Stomach smooth muscle (tissue), 2 donors: ENCODE measurements around the gene ATG13.
A peak's percentile ranks its signal among the peaks of the same experiment; 100 is the strongest.

ENCODE experiments used
- H3K27ac ChIP-seq: one replicate; pipeline ENCODE4 v1.7.0; 2013; ENCODE audit warnings: mild to moderate bottlenecking, low read length, inconsistent platforms
- H3K27me3 ChIP-seq, 2 donors: one replicate each; pipeline ENCODE4 v1.7.0; 2013; ENCODE audit warnings: low read length in 2 of 2; ENCODE audit not compliant: insufficient read depth in 2 of 2, control insufficient read depth in 1 of 2
- H3K36me3 ChIP-seq, 2 donors: one replicate each; pipeline ENCODE4 v1.7.0; 2013; ENCODE audit warnings: low read length in 2 of 2; ENCODE audit not compliant: control insufficient read depth in 2 of 2, insufficient read depth in 2 of 2
- H3K4me1 ChIP-seq: one replicate; pipeline ENCODE4 v1.7.0; 2013; ENCODE audit warnings: low read length; ENCODE audit not compliant: control insufficient read depth, insufficient read depth
- H3K4me3 ChIP-seq, 2 donors: one replicate each; pipeline ENCODE4 v1.7.0; 2013; ENCODE audit warnings: low read length in 2 of 2
- H3K9ac ChIP-seq, 2 donors: one replicate each; pipeline ENCODE4 v1.7.0; 2013; ENCODE audit warnings: low read length in 2 of 2, mild to moderate bottlenecking in 1 of 2
- H3K9me3 ChIP-seq, 2 donors: one replicate each; pipeline ENCODE4 v1.7.0; 2013; ENCODE audit warnings: low read length in 2 of 2; ENCODE audit not compliant: control insufficient read depth in 2 of 2
- donor health status: healthy.
- donor health status: Pancreatic carcinoma.

The ATG13 gene

DNA sequence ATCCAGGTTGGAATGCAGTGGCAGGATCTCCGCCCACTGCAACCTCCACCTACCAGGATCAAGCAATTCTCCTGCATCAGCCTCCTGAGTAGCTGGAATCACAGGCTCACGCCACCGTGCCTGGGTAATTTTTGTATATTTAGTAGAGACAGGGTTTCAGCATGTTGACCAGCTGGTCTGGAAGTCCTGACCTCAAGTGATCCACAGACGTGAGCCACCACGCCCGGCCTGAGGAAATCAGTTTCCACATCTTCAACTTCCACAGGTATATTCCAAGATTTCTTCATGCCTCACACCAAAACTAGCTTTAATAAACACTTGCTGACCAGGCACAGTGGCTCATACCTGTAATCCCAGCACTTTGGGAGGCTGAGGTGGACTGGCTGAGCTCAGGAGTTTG is 8.0 kb upstream of the ATG13 start:
- Histone ChIP-seq H3K4me3 (no peak overlapping the region), H3K36me3 (no peaks in the 10 kb centered on the region), H3K27ac (no peak overlapping the region), H3K27me3 (no peaks in the 10 kb centered on the region), H3K4me1 (no peaks in the 10 kb centered on the region), H3K9me3 (no peaks in the 10 kb centered on the region), H3K9ac (no peak overlapping the region)

DNA sequence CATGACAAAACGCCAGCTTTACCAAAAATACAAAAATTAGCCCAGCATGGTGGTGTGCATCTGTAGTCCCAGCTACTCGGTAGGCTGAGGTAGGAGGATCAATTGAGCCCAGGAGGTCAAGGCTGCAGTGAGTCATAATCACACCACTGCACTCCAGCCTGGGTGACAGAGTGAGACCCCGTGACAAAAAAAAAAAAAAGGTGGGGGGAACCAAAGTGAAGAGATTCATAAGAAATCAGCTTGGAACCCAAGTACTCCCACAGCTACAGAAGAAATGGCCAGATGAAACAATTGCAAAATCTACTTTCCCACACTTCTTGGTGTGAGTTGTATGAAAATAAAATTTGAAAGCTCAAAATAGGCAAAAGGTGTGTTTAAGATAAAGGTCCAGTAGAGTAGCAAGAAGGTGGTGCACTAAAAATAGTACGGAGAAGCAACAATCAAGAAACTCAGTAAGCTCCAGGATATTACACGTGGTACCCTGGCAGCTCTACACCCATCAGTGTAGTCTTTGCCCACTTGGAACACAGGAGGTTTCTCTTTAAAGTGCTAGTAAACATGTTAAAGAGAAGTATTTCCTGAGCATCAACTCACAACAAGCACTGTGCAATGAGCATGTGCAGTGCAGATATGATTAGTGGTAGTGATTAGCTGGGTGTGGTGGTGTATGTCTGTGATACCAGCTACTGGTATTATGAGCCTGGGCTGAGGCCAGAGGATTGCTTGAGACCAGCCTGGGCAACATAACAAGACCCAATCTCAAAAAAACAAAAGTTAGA is 5.6 kb upstream of the ATG13 start:
- Histone ChIP-seq H3K27me3 (no peaks in the 10 kb centered on the region), H3K9ac (no peak overlapping the region), H3K4me1 (peaks cover 7% of the 10 kb centered on the region), H3K9me3 (no peaks in the 10 kb centered on the region), H3K36me3 (no peaks in the 10 kb centered on the region), H3K4me3 (no peak overlapping the region), H3K27ac (no peak overlapping the region)

DNA sequence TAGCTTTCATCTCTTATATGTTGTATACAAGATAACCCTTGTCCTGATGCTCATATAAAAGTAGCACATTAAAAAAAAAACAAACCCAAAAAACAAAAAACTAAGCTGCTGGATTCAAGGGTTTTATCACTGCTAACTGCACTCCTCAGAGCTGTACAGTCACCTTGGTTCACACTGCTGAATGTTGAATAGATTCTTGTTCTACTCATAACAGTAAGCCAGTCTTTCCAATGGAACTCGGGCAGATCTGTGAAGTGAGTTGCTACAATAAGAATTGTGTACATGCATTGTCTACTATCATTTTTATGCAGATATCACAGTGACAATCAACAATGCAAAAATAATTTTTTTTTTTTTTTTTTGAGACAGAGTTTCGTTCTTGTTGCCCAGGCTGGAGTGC is 5.0 kb upstream of the ATG13 start:
- H3K36me3 ChIP-seq = no peaks in the 10 kb centered on the region
- no peak overlapping the region for H3K9ac ChIP-seq
- no peak overlapping the region for H3K4me3 ChIP-seq
- no peaks in the 10 kb centered on the region for H3K27me3 ChIP-seq
- H3K4me1 ChIP-seq = peaks cover 9% of the 10 kb centered on the region
- no peaks in the 10 kb centered on the region for H3K9me3 ChIP-seq
- no peak overlapping the region for H3K27ac ChIP-seq

DNA sequence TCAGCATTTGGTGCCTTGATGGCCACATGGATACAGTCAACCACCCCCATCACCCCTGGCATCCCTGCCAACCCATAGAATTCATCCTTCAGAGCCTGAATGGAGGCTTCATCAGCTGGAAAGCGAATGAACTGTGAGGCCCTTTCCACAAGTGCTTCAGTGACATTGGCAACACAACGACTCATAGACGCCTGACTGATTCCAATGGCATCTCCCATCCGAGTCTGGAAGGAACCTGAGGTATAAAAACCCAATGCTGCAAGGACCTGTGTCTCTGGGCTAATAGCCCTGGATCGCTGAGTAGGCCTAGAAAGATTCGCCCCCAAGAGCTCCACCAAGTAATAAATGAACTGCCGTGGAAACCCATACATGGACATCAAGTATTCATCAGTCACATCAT is 1.6 kb upstream of the ATG13 start:
- no peak overlapping the region for H3K27ac ChIP-seq
- H3K36me3 ChIP-seq = peaks cover 0 to 2% of the 10 kb centered on the region in 2 donors
- H3K27me3 ChIP-seq = no peaks in the 10 kb centered on the region
- no peaks in the 10 kb centered on the region for H3K9me3 ChIP-seq
- no peak overlapping the region for H3K9ac ChIP-seq
- H3K4me3 ChIP-seq = no peak overlapping the region
- peaks cover 25% of the 10 kb centered on the region for H3K4me1 ChIP-seq

DNA sequence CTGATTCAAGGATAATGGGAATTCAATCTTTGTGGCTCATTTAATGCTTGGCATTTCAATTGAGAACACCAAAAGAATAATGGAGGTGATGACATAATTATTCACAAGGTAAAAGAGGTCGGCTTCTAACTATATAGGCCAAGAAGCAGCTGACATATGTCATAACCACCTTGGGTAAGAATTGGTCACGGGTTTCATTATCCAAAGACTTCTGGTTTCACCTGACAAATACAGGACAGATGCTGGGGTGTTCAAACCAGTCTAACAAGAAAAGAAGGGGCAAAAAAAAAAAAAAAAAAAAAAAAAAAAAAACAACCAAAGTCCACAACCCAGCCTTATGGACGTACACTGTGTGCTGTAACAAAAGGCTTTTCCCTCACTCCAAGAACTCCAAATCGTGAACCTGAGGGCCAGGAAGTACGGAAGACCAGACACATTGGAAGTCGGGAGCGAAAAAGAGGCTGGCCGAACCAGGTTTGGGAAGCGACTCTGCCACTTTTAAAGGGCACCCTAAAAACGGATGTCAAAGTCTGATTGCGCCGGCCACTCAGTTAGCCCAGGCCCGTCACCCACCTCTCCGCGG is 711 bp upstream of the ATG13 start:
- Histone ChIP-seq H3K27ac (peak overlapping the region; percentile 94), H3K36me3 (peaks cover 0 to 6% of the 10 kb centered on the region in 2 donors), H3K4me1 (peaks cover 25% of the 10 kb centered on the region), H3K9ac (peak overlapping the region; percentile 80 to 97), H3K27me3 (no peaks in the 10 kb centered on the region), H3K4me3 (peak overlapping the region; percentile 94 to 99), H3K9me3 (no peaks in the 10 kb centered on the region)

DNA sequence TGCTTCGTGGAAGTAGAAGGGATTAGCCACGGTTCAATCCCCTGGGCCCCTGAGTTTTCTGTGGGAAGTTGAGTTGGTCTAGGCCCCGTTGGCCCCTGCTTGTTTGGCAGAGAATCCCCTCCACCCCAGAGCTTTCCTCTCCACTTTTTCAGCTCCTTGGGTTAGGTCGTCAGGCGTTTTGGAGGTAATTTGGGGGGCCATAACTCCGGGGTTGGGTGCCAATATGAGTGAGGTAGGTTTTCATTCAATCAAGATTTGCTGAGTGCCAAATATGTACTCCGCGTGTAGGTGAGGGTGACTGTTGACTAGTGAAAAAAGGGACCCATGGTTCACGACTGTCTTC is 590 bp downstream of the ATG13 start:
- peak overlapping the region; percentile 94 to 99 for H3K4me3 ChIP-seq
- H3K9me3 ChIP-seq = no peaks in the 10 kb centered on the region
- H3K4me1 ChIP-seq = peaks cover 25% of the 10 kb centered on the region
- H3K36me3 ChIP-seq = peaks cover 0 to 7% of the 10 kb centered on the region in 2 donors
- H3K9ac ChIP-seq = peak overlapping the region; percentile 80 to 97
- H3K27ac ChIP-seq = peak overlapping the region; percentile 94
- H3K27me3 ChIP-seq = no peaks in the 10 kb centered on the region

DNA sequence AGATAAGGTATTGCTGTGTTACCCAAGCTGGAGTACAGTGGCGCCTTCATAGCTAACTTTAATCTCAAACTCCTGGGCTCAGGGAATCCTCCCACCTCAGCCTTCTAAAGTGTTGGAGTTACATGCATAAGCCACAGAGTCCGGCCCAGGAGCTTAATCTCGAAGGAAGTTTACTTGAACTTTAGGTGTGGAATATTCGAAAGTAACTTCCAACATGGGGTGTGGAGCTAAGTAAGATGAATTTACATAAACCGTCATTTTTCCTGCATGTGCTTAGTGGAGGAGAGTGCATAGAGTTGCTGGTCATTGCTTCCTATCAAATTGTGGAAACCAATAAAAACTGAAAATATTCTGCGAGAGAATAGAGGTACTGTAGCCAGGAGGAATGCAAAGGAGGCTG is 1.5 kb downstream of the ATG13 start:
- H3K9ac ChIP-seq = no peak overlapping the region
- H3K36me3 ChIP-seq = peaks cover 0 to 7% of the 10 kb centered on the region in 2 donors
- peaks cover 25% of the 10 kb centered on the region for H3K4me1 ChIP-seq
- no peaks in the 10 kb centered on the region for H3K9me3 ChIP-seq
- H3K4me3 ChIP-seq = peak overlapping the region in 1 of 2 donors; percentile 99
- no peak overlapping the region for H3K27ac ChIP-seq
- no peaks in the 10 kb centered on the region for H3K27me3 ChIP-seq

DNA sequence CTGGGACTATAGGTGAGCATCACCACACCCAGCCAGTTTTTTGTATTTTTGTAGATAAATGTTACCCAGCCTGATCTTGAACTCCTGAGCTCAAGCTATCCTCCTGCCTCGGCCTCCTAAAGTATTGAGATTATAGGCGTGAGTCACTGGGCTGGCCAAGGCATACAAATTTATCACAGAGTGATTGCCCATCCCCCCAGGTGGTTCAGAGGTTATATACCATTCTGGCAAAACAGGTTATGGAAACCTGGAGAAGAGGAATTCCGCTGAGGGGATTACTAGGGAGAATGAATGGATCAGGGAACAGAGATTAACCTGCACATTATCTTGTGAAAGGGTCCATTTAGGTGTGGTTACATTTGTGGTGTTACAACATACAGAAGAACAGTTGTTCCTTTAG is 8.1 kb downstream of the ATG13 start:
- no peaks in the 10 kb centered on the region for H3K4me1 ChIP-seq
- H3K4me3 ChIP-seq = no peak overlapping the region
- no peak overlapping the region for H3K27ac ChIP-seq
- no peaks in the 10 kb centered on the region for H3K27me3 ChIP-seq
- H3K36me3 ChIP-seq = peaks cover 5 to 21% of the 10 kb centered on the region in 2 donors
- H3K9ac ChIP-seq = no peak overlapping the region
- no peaks in the 10 kb centered on the region for H3K9me3 ChIP-seq

DNA sequence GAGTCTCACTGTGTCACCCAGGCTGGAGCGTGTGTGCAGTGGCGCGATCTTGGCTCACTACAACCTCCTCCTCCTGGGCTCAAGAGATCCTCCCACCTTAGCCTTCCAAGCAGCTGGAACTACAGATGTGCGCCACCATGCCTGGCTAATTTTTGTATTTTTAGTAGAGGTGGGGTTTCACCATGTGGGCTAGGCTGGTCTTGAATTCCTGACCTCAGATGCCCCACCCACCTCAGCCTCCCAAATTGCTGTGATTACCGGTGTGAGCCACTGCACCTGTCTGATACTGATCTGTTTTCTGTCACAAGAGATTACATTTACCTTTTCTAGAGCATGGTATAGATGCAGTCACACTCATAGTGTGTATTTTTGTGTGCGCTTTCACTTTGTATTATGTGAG is 11.6 kb downstream of the ATG13 start:
- no peak overlapping the region for H3K4me3 ChIP-seq
- no peaks in the 10 kb centered on the region for H3K9me3 ChIP-seq
- H3K27ac ChIP-seq = no peak overlapping the region
- no peak overlapping the region for H3K9ac ChIP-seq
- peaks cover 14 to 17% of the 10 kb centered on the region in 2 donors for H3K36me3 ChIP-seq
- H3K27me3 ChIP-seq = no peaks in the 10 kb centered on the region
- H3K4me1 ChIP-seq = no peaks in the 10 kb centered on the region

DNA sequence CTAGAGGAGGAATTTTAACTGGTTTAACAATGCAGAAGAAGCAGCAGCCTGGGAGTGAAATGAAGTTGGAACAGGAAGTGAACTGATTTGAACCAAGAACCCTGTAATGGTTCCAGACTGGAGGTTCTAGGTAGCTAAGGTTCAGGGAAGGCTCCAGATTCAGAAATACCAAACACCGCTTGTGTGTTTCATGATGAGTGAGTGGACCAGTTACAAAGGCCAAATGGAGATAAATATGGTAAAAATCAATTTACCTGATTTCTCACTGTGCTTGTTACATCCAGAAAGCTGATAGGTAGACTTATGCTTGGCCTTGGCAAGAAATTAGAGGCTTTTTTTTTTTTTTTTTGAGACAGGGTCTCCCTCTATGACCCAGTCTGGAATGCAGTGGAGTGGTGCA is 12.9 kb downstream of the ATG13 start:
- H3K36me3 ChIP-seq = peaks cover 14 to 15% of the 10 kb centered on the region in 2 donors
- no peak overlapping the region for H3K4me3 ChIP-seq
- no peak overlapping the region for H3K9ac ChIP-seq
- no peaks in the 10 kb centered on the region for H3K4me1 ChIP-seq
- H3K27me3 ChIP-seq = no peaks in the 10 kb centered on the region
- H3K27ac ChIP-seq = no peak overlapping the region
- no peaks in the 10 kb centered on the region for H3K9me3 ChIP-seq

DNA sequence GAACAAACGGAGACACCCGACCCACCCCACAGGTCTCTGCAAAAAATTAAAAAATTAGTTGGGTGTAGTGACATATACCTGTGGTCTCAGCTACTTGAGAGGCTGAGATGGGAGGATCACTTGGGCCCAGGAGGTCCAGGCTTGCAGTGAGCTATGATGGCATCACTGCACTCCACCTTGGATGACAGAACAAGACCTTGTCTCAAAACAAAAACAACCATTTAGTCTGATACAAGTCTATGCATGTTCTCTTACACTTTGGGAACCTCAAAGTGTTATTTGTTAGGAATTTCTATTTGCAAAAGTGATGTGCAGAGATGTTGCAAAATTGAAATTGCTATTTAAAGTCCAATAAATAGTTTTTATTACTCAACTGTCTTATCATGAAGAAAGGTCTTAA is 14.3 kb downstream of the ATG13 start:
- Histone ChIP-seq H3K36me3 (peaks cover 8 to 9% of the 10 kb centered on the region in 2 donors), H3K9ac (no peak overlapping the region), H3K27me3 (no peaks in the 10 kb centered on the region), H3K4me3 (no peak overlapping the region), H3K27ac (no peak overlapping the region), H3K9me3 (no peaks in the 10 kb centered on the region), H3K4me1 (no peaks in the 10 kb centered on the region)
